NB4 (cell line): ENCODE results near the gene CYP46A1.

Source experiments
- MYC ChIP-seq: IDR thresholded peaks from 2 replicates; pipeline ENCODE4 v1.6.1; 2011; ENCODE audit warnings: low read depth, low read length
- TF ChIP-seq, protein P1 (sequence below): IDR thresholded peaks from one replicate; pipeline ENCODE4 v1.5.1; 2012; ENCODE audit warnings: low read depth, low read length

GRCh38 chr14:99674776-99675381 is 9.2 kb upstream of the CYP46A1 start:
- TF ChIP-seq, protein P1, sequence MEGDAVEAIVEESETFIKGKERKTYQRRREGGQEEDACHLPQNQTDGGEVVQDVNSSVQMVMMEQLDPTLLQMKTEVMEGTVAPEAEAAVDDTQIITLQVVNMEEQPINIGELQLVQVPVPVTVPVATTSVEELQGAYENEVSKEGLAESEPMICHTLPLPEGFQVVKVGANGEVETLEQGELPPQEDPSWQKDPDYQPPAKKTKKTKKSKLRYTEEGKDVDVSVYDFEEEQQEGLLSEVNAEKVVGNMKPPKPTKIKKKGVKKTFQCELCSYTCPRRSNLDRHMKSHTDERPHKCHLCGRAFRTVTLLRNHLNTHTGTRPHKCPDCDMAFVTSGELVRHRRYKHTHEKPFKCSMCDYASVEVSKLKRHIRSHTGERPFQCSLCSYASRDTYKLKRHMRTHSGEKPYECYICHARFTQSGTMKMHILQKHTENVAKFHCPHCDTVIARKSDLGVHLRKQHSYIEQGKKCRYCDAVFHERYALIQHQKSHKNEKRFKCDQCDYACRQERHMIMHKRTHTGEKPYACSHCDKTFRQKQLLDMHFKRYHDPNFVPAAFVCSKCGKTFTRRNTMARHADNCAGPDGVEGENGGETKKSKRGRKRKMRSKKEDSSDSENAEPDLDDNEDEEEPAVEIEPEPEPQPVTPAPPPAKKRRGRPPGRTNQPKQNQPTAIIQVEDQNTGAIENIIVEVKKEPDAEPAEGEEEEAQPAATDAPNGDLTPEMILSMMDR: no peak
- TF ChIP-seq MYC: no peak
